Trophoblast cell (in vitro differentiated cells and primary cell): ENCODE data around the gene INTS2.
"Not testable (repeated sequence)": the region's sequence is repeated elsewhere in the genome, so short reads cannot be mapped to it uniquely, and the experiment has no call there.

Source experiments
- DNase-seq, 2 donors: peaks; one replicate each; pipeline ENCODE4 v3.0.0-alpha.2; 2016
- H2AFZ ChIP-seq: 2 replicates; pipeline ENCODE4 v1.6.1; 2013; ENCODE audit warnings: low read length, moderate library complexity, mild to moderate bottlenecking; ENCODE audit not compliant: insufficient read depth, poor library complexity
- H2AK5ac ChIP-seq: 2 replicates; pipeline ENCODE4 v1.6.1; 2013; ENCODE audit warnings: mild to moderate bottlenecking, low read length
- H2BK120ac ChIP-seq: 2 replicates; pipeline ENCODE4 v1.6.1; 2013; ENCODE audit warnings: low read length, mild to moderate bottlenecking, moderate library complexity; ENCODE audit not compliant: insufficient read depth, poor library complexity
- H2BK12ac ChIP-seq: 2 replicates; pipeline ENCODE4 v1.6.1; 2013; ENCODE audit warnings: mild to moderate bottlenecking, low read length, moderate library complexity
- H2BK5ac ChIP-seq: 2 replicates; pipeline ENCODE4 v1.6.1; 2013; ENCODE audit warnings: low read length, low read depth, moderate library complexity, mild to moderate bottlenecking; ENCODE audit not compliant: poor library complexity
- H3K14ac ChIP-seq: 2 replicates; pipeline ENCODE4 v1.6.1; 2013; ENCODE audit warnings: mild to moderate bottlenecking, low read length
- H3K18ac ChIP-seq: 2 replicates; pipeline ENCODE4 v1.6.1; 2013; ENCODE audit warnings: mild to moderate bottlenecking, low read length
- H3K23ac ChIP-seq: 2 replicates; pipeline ENCODE4 v1.6.1; 2013; ENCODE audit warnings: low read length
- H3K27ac ChIP-seq: 2 replicates; pipeline ENCODE4 v1.5.1; 2013; ENCODE audit warnings: low read depth, mild to moderate bottlenecking, inconsistent platforms, low read length, moderate library complexity
- H3K27me3 ChIP-seq: 2 replicates; pipeline ENCODE4 v1.6.1; 2013; ENCODE audit warnings: inconsistent platforms, mild to moderate bottlenecking, low read length, moderate library complexity; ENCODE audit not compliant: insufficient read depth
- H3K36me3 ChIP-seq, 2 experiments: 1 replicate in 1 of 2; 2 replicates in 1 of 2; pipeline ENCODE4 v1.6.1; 2013; ENCODE audit warnings: low read length in 2 of 2, mild to moderate bottlenecking in 2 of 2, moderate library complexity in 1 of 2; ENCODE audit not compliant: insufficient read depth in 2 of 2, control insufficient read depth in 1 of 2
- H3K4ac ChIP-seq: 2 replicates; pipeline ENCODE4 v1.6.1; 2013; ENCODE audit warnings: low read depth, mild to moderate bottlenecking, low read length, moderate library complexity
- H3K4me1 ChIP-seq, 2 experiments: 1 replicate in 1 of 2; 2 replicates in 1 of 2; pipeline ENCODE4 v1.6.1; 2013; ENCODE audit warnings: low read length in 2 of 2, mild to moderate bottlenecking in 2 of 2, moderate library complexity in 1 of 2; ENCODE audit not compliant: insufficient read depth in 2 of 2, control insufficient read depth in 1 of 2
- H3K4me2 ChIP-seq: 2 replicates; pipeline ENCODE4 v1.6.1; 2013; ENCODE audit warnings: inconsistent platforms, mild to moderate bottlenecking, low read length, moderate library complexity
- H3K4me3 ChIP-seq: 2 replicates; pipeline ENCODE4 v1.5.1; 2013; ENCODE audit warnings: mild to moderate bottlenecking, low read depth, low read length, inconsistent platforms
- H3K79me1 ChIP-seq: one replicate; pipeline ENCODE4 v1.6.1; 2013; ENCODE audit warnings: low read length
- H3K79me2 ChIP-seq: 2 replicates; pipeline ENCODE4 v1.6.1; 2013; ENCODE audit warnings: low read length, mild to moderate bottlenecking; ENCODE audit not compliant: control insufficient read depth, insufficient read depth, poor library complexity
- H3K9ac ChIP-seq: 2 replicates; pipeline ENCODE4 v1.6.1; 2013; ENCODE audit warnings: mild to moderate bottlenecking, low read length
- H3K9me3 ChIP-seq: 2 replicates; pipeline ENCODE4 v1.6.1; 2013; ENCODE audit warnings: low read depth, mild to moderate bottlenecking, control low read depth, inconsistent platforms, low read length; ENCODE audit not compliant: insufficient read depth
- H4K12ac ChIP-seq: 2 replicates; pipeline ENCODE4 v1.6.1; 2013; ENCODE audit warnings: low read depth, mild to moderate bottlenecking, low read length, moderate library complexity
- H4K8ac ChIP-seq: 2 replicates; pipeline ENCODE4 v1.6.1; 2013; ENCODE audit warnings: low read depth, mild to moderate bottlenecking, low read length, moderate library complexity
- H4K91ac ChIP-seq: one replicate; pipeline ENCODE4 v1.6.1; 2013; ENCODE audit warnings: low read depth, mild to moderate bottlenecking, low read length, moderate library complexity
- WGBS: extraction: QIAGEN DNeasy Blood & Tissue Kit; methylation state at CpG from one replicate; pipeline ENCODE4 v1.1.7; 2013; ENCODE audit warnings: missing lambda C conversion rate; ENCODE audit not compliant: insufficient read length, insufficient coverage; ENCODE audit errors: extremely low coverage; 5-methylcytosine and 5-hydroxymethylcytosine counted together

The INTS2 gene

DNA sequence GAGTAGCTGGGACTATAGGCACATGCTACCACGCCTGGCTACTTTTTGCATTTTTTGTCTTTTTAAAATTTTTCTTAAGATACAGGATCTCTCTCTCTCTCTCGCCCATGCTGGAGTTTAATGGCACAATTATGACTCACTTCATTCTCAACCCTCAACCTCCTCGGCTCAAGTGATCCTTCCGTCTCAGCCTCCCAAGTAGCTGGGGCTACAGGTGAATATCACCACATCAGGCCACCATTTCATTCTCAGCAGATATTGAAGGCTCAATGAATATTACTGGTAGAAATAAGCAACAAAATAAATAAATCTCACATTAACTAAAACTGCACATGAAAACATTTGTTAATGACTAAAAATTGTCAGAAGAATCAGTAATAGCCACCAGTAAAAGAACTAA, 106.1 kb downstream of the INTS2 start:
- Histone ChIP-seq H4K91ac (no peak overlapping the region), H3K27ac (no peak overlapping the region), H3K18ac (no peak overlapping the region), H3K4me3 (no peak overlapping the region), H4K8ac (no peak overlapping the region), H3K27me3 (no peaks in the 10 kb centered on the region), H3K4me1 (no peaks in the 10 kb centered on the region), H3K9ac (no peak overlapping the region), H2BK5ac (no peak overlapping the region), H2BK120ac (no peak overlapping the region), H3K9me3 (no peaks in the 10 kb centered on the region), H4K12ac (no peak overlapping the region), H3K23ac (no peak overlapping the region), H3K79me1 (no peaks in the 10 kb centered on the region), H3K4me2 (no peak overlapping the region), H3K79me2 (no peaks in the 10 kb centered on the region), H2AK5ac (no peak overlapping the region), H2AFZ (no peak overlapping the region), H3K4ac (no peak overlapping the region), H3K14ac (no peak overlapping the region), H2BK12ac (no peak overlapping the region), H3K36me3 (peaks cover 6% of the 10 kb centered on the region in 2 experiments)
- peak; percentile 28 to 80 for DNase-seq
- no CpG with 5 or more reads among the region's 4 CpGs for WGBS

DNA sequence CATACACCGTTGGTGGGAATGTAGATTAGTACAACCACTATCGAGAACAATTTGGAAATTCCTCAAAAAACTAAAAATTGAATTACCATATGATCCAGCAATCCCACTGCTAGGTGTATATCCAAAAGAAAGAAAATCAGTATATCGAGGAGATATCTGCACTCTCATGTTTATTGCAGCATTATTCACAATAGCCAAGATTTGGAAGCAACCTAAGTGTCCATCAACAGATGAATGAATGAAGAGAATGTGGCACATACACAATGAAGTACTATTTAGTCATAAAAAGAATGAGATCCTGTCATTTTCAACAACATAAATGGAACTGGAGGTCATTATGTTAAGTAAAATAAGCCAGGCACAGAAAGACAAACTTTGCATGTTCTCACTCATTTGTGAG, 108.5 kb downstream of the INTS2 start:
- not testable (repeated sequence) for H3K4ac ChIP-seq, H3K9me3 ChIP-seq, H2BK12ac ChIP-seq, H2AK5ac ChIP-seq, H4K91ac ChIP-seq, H2AFZ ChIP-seq, H3K9ac ChIP-seq, H3K27ac ChIP-seq, H2BK120ac ChIP-seq, H2BK5ac ChIP-seq, H3K36me3 ChIP-seq, H3K27me3 ChIP-seq, H3K79me2 ChIP-seq, H4K8ac ChIP-seq, H3K4me1 ChIP-seq, H3K4me2 ChIP-seq, H3K14ac ChIP-seq, H4K12ac ChIP-seq, H3K18ac ChIP-seq, H3K4me3 ChIP-seq, DNase-seq, H3K79me1 ChIP-seq, H3K23ac ChIP-seq
- no CpG with 5 or more reads among the region's 3 CpGs for WGBS

DNA sequence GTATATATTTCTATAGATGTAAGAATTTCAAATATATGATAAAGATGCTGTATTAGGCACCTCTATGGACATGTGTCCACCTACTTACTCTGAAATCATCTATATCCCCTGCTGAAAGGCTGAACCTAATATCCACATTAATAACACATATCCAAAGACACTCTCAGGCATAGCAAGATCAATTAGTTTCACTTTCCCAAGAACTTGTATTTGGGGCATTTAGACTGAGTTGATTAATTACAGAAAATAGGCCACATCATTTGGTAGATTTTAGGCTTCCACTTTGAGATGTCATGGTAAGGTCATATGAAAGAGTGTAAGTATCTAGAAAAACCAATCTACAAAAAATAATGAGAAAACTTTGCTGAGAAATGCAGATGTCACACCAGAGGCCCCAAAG, 109.6 kb downstream of the INTS2 start:
- no peak overlapping the region for H4K91ac ChIP-seq
- H3K4ac ChIP-seq, result no peak overlapping the region
- H3K4me2 ChIP-seq, result no peak overlapping the region
- H2AK5ac ChIP-seq, result no peak overlapping the region
- H3K23ac ChIP-seq, result no peak overlapping the region
- H3K27me3 ChIP-seq, result no peaks in the 10 kb centered on the region
- no peak overlapping the region for H3K18ac ChIP-seq
- peaks cover 3 to 6% of the 10 kb centered on the region in 2 experiments for H3K36me3 ChIP-seq
- no peak overlapping the region for H3K9ac ChIP-seq
- no peak overlapping the region for H3K14ac ChIP-seq
- H2BK5ac ChIP-seq, result no peak overlapping the region
- H4K12ac ChIP-seq, result no peak overlapping the region
- H3K79me1 ChIP-seq, result no peaks in the 10 kb centered on the region
- no peak overlapping the region for H3K4me3 ChIP-seq
- no peak overlapping the region for H4K8ac ChIP-seq
- no peaks in the 10 kb centered on the region for H3K9me3 ChIP-seq
- DNase-seq, result no peak
- H2AFZ ChIP-seq, result no peak overlapping the region
- no peak overlapping the region for H2BK12ac ChIP-seq
- H3K4me1 ChIP-seq, result no peaks in the 10 kb centered on the region
- H3K79me2 ChIP-seq, result no peaks in the 10 kb centered on the region
- no peak overlapping the region for H3K27ac ChIP-seq
- H2BK120ac ChIP-seq, result no peak overlapping the region

DNA sequence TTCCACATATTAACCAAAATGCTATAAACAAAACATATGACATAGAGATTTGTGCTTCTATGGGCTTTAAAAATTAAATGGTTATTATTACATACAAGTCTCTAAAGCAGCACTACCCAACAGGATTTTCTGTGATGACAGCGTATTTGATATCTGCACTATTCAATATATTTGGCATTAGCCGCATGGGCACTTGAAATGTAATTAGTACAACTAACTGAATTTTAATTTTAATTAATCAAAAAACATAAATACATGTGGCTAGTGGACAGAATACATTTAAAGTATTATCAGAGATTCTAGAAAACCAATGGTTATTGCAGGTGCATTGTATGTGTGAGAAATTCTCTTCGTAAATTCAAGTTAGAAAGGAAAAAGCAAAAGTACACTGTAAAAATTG, 110.3 kb downstream of the INTS2 start:
- H3K4me2 ChIP-seq, result no peak overlapping the region
- H3K4me1 ChIP-seq, result no peaks in the 10 kb centered on the region
- no peak overlapping the region for H3K14ac ChIP-seq
- H2BK5ac ChIP-seq, result no peak overlapping the region
- H3K79me1 ChIP-seq, result no peaks in the 10 kb centered on the region
- no peak overlapping the region for H4K12ac ChIP-seq
- H3K9ac ChIP-seq, result no peak overlapping the region
- H3K27me3 ChIP-seq, result no peaks in the 10 kb centered on the region
- H2AFZ ChIP-seq, result no peak overlapping the region
- H2BK120ac ChIP-seq, result no peak overlapping the region
- no peak overlapping the region for H3K27ac ChIP-seq
- no peak overlapping the region for H4K91ac ChIP-seq
- H3K4me3 ChIP-seq, result no peak overlapping the region
- no peak overlapping the region for H3K18ac ChIP-seq
- no peak overlapping the region for H4K8ac ChIP-seq
- no peak for DNase-seq
- H3K23ac ChIP-seq, result no peak overlapping the region
- H3K79me2 ChIP-seq, result no peaks in the 10 kb centered on the region
- WGBS, result no CpG with 5 or more reads among the region's 3 CpGs
- no peak overlapping the region for H2BK12ac ChIP-seq
- no peak overlapping the region for H2AK5ac ChIP-seq
- H3K9me3 ChIP-seq, result no peaks in the 10 kb centered on the region
- H3K4ac ChIP-seq, result no peak overlapping the region
- peaks cover 3 to 6% of the 10 kb centered on the region in 2 experiments for H3K36me3 ChIP-seq
